Glutamatergic neuron (in vitro differentiated cells): ENCODE results near the gene UBE2L5. TPM values are rescaled to one million over a fixed set of nuclear protein-coding genes. Genes with fewer than 3 reads are reported as not detected.

Experiments
- DNase-seq: peaks from one replicate; pipeline ENCODE4 v3.0.0; 2022
- H3K27ac Mint-ChIP-seq: one replicate; pipeline ENCODE4 v1.8.0; 2020; ENCODE audit warnings: mild to moderate bottlenecking, mixed read lengths, inconsistent platforms; ENCODE audit not compliant: unreplicated experiment
- H3K27me3 Mint-ChIP-seq: one replicate; pipeline ENCODE4 v1.8.0; 2020; ENCODE audit warnings: mild to moderate bottlenecking, moderate library complexity, mixed read lengths, inconsistent platforms; ENCODE audit not compliant: unreplicated experiment
- H3K36me3 Mint-ChIP-seq: one replicate; pipeline ENCODE4 v1.8.0; 2020; ENCODE audit warnings: mild to moderate bottlenecking, mixed read lengths, inconsistent platforms; ENCODE audit not compliant: unreplicated experiment
- H3K4me1 Mint-ChIP-seq: one replicate; pipeline ENCODE4 v1.8.0; 2020; ENCODE audit warnings: mild to moderate bottlenecking, low read depth, mixed read lengths, inconsistent platforms; ENCODE audit not compliant: unreplicated experiment
- H3K4me3 Mint-ChIP-seq: one replicate; pipeline ENCODE4 v1.8.0; 2020; ENCODE audit warnings: mild to moderate bottlenecking, mixed read lengths, inconsistent platforms; ENCODE audit not compliant: unreplicated experiment
- H3K9me3 Mint-ChIP-seq: one replicate; pipeline ENCODE4 v1.8.0; 2020; ENCODE audit warnings: mild to moderate bottlenecking, moderate library complexity, mixed read lengths, inconsistent platforms; ENCODE audit not compliant: unreplicated experiment
- total RNA-seq: library from RNA; stranded (reverse); fragmentation: NEBNext Ultra II Directional; extraction: Animal tissue kit (Norgen Biotek cat#: 25700); gene quantifications from one replicate; pipeline ENCODE4 v1.2.1, GENCODE V29; 2021; ENCODE audit not compliant: unreplicated experiment
- TF ChIP-seq, protein P1 (sequence below): fragments of 200-600 bp; sonication (generic); IDR thresholded peaks from one replicate; pipeline ENCODE4 v1.5.0; 2021; ENCODE audit not compliant: partially characterized antibody, unreplicated experiment

UBE2L5 gene
- total RNA-seq, 1 donor from 2014 or later = not detected

DNA sequence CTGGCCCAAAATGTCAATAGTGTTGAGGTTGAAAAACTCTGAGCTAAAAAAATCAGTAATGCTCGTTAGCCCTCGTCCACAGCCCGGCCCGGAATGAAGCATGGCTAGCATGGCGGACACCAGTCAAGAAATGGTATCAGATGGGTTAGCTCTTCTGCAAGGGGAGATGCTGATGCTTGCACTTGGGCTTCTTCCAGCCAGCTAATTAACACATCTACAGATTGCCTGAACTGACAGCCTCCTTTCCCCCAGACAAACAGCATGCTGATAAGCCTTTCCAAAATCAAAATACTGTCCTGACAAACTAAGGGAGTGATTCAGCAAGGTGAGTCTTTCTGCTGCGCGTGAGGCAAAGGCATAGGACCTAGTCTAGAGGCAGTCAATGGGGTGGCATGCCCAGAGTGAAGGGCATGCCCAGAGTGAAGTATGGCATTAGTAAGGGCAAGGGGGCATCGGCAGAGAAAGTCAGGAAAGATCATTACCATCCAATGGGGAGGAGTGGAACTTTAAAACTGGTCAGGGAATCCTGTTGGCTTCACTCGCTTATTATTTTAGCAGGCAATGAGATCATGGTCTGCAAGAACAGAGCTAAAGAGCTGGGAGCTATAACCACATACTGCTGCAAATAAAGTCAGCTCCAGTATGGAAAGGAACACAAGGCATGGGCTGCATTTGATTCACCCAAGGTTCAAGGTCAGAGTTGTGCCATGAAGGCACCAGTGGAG is 30.2 kb upstream of the UBE2L5 start:
- no peak for DNase-seq
- no peaks in the 10 kb centered on the region for H3K36me3 Mint-ChIP-seq
- H3K27ac Mint-ChIP-seq = no peak overlapping the region
- TF ChIP-seq, protein P1, sequence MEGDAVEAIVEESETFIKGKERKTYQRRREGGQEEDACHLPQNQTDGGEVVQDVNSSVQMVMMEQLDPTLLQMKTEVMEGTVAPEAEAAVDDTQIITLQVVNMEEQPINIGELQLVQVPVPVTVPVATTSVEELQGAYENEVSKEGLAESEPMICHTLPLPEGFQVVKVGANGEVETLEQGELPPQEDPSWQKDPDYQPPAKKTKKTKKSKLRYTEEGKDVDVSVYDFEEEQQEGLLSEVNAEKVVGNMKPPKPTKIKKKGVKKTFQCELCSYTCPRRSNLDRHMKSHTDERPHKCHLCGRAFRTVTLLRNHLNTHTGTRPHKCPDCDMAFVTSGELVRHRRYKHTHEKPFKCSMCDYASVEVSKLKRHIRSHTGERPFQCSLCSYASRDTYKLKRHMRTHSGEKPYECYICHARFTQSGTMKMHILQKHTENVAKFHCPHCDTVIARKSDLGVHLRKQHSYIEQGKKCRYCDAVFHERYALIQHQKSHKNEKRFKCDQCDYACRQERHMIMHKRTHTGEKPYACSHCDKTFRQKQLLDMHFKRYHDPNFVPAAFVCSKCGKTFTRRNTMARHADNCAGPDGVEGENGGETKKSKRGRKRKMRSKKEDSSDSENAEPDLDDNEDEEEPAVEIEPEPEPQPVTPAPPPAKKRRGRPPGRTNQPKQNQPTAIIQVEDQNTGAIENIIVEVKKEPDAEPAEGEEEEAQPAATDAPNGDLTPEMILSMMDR = no peak
- no peaks in the 10 kb centered on the region for H3K27me3 Mint-ChIP-seq
- H3K4me1 Mint-ChIP-seq = peaks cover 2% of the 10 kb centered on the region
- H3K9me3 Mint-ChIP-seq = no peaks in the 10 kb centered on the region
- no peak overlapping the region for H3K4me3 Mint-ChIP-seq

DNA sequence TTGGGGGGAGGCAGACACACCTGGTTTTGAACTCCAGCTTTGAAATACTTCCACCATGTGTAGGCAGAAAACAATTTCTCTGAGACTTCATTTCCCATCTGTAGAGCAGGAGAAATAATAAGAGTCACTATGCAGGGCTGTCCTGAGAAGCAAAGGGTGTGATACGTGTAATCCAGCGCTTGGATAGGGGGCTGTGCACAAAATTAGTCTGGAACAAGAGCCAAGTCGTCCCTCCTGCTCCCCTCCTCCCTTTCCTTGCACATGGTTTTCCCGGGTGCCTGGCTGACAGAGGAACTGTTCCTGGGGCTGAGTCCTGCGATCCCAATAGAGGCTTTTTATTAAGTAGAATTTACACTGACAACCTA is 29.6 kb upstream of the UBE2L5 start:
- H3K9me3 Mint-ChIP-seq = no peaks in the 10 kb centered on the region
- no peak overlapping the region for H3K4me3 Mint-ChIP-seq
- H3K27ac Mint-ChIP-seq = no peak overlapping the region
- H3K4me1 Mint-ChIP-seq = peaks cover 2% of the 10 kb centered on the region
- TF ChIP-seq, protein P1 = no peak
- H3K27me3 Mint-ChIP-seq = no peaks in the 10 kb centered on the region
- DNase-seq = no peak
- no peaks in the 10 kb centered on the region for H3K36me3 Mint-ChIP-seq

DNA sequence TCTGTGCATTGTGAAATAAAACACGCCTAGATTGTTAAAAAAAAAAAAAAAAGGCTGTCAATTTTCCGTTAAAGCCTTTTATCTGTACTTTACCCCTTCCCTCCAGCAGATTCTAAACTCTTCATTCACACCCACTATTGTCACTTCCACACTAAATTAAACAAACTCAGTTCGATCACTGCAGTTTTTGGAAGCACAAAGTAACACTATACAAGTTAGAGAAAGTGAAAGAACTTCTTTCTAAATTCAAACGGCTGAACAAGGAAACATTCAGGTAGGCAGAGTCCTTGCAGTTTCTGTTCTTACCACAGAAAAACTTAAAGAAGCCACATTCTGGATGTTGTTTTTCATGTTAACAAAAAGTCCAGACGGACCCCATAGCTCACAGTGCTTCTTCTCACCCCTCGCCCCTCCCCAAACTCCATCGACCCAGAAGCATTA is 27.5 kb upstream of the UBE2L5 start:
- H3K4me1 Mint-ChIP-seq = no peaks in the 10 kb centered on the region
- H3K4me3 Mint-ChIP-seq = peak overlapping the region; percentile 97
- TF ChIP-seq, protein P1 = no peak

DNA sequence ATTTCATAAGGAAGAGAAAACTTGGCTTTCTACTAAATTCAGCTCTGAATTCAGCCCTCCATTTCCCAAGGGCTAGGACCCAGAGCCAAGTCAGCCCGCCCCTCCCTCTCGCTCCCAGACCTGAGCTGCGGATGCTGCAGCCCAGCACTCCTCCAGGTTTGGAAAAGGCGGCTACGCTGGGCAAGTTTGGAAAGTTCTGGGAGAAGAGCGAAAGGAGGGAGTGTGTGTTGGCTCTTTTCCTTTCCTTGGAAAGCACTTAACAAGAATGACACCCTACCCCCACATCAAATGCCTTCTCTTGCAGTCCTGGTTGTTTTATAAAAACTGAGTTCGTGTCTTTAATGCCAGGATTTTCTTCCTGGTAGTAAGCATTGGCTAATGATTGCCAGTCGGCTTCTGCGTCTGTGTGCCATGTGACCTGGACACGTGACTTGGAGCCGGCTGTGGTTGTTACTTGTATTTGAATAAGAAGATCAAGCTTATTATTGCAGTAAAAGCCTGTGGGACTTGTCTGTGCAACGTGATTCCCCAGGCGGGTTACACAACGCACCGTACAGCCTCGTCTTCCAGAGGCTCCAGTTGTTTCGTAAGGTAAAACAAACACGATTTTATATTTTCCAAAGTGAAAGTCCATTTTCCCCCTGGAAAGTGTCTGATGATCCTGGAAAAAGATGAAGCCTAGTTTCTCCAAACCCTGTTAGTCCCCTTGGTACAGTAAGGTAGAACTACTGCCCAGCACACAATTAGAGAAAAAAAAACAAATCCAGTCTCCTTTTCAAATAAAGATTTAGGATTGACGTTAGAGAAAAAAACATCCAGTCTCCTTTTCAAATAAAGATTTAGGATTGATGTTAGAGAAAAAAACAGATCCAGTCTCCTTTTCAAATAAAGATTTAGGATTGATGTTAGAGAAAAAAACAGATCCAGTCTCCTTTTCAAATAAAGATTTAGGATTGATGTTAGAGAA is 26.8 kb upstream of the UBE2L5 start:
- DNase-seq = peak; percentile 56
- Mint-ChIP-seq H3K4me3 (peak overlapping the region; percentile 97), H3K36me3 (no peaks in the 10 kb centered on the region), H3K27ac (peak overlapping the region; percentile 52), H3K9me3 (no peaks in the 10 kb centered on the region), H3K4me1 (no peaks in the 10 kb centered on the region), H3K27me3 (no peaks in the 10 kb centered on the region)
- TF ChIP-seq, protein P1 = no peak

More for the DNA sequence above, 27.5 kb upstream of the UBE2L5 start:
- DNase-seq = no peak
- Mint-ChIP-seq H3K9me3 (no peaks in the 10 kb centered on the region), H3K27ac (no peak overlapping the region), H3K27me3 (no peaks in the 10 kb centered on the region), H3K36me3 (no peaks in the 10 kb centered on the region)
